Measurements from ENCODE around the gene KRTAP3-2. TPM values are rescaled to one million over a fixed set of nuclear protein-coding genes. Genes with fewer than 3 reads are reported as not detected.

KRTAP3-2 gene
- polyA plus RNA-seq, 3 donors, result not detected

DNA sequence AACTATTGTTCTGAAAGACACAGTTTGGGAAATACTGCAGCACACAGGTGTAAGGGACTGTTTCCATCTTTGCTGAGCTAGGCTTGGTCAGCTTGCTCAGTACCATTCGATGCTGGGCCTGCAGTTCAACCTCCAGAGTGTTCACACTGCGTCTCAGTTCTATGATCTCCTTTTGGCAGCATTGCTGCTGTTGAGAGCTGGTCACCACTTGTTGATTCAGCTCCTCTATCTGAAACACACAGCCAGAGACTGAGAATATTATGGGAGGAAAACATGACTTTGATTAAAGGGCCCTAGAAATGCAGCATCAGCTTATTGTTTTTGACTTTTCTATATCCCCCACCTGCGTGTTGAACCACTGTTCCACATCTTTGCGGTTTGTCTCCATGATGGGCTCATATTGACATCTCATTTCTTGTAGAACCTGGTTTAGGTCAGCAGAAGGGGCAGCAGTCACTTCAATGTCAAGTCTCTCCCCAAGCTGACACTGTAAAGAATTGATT lies 37.6 kb downstream of the KRTAP3-2 start:
- Mint-ChIP-seq H3K36me3 (no peaks in the 10 kb centered on the region), H3K27me3 (ENCODE audit: low read depth in 3 of 3) (peaks cover 3 to 13% (median 7%) of the 10 kb centered on the region in 3 donors), H3K9me3 (peaks cover 2 to 8% (median 4%) of the 10 kb centered on the region in 7 donors), H3K4me1 (peaks cover 3% of the 10 kb centered on the region), H3K27ac (no peak overlapping the region), H3K4me3 (no peak overlapping the region)
- WGBS (ENCODE audit: insufficient coverage), result 86% methylated on average over 3 of the region's 4 CpGs
- Histone ChIP-seq H4K20me1 (ENCODE audit: insufficient read depth, low read length) (no peaks in the 10 kb centered on the region), H3K4me2 (replicated peaks; ENCODE audit: extremely low read depth, low read length, poor library complexity, severe bottlenecking) (no peak overlapping the region), H2AFZ (ENCODE audit: insufficient read depth, low read depth, low read length, poor library complexity, severe bottlenecking) (no peak overlapping the region), H3K79me2 (ENCODE audit: insufficient read depth, low read length) (no peaks in the 10 kb centered on the region), H3K36me3 (replicated peaks in 1 of 2; ENCODE audit: control insufficient read depth in 1 of 2, insufficient read depth in 2 of 2, low read length in 2 of 2) (no peaks in the 10 kb centered on the region), H3K9ac (ENCODE audit: insufficient read depth, low read length, poor library complexity, severe bottlenecking) (no peak overlapping the region), H3K4me1 (ENCODE audit: control insufficient read depth in 1 of 2, insufficient read depth in 2 of 2, low read length in 2 of 2) (no peaks in the 10 kb centered on the region), H3K27ac (ENCODE audit: low read depth in 1 of 2, low read length in 2 of 2) (no peak overlapping the region), H3K27me3 (ENCODE audit: control insufficient read depth in 2 of 2, insufficient read depth in 2 of 2, low read length in 2 of 2) (no peaks in the 10 kb centered on the region), H3K9me3 (replicated peaks in 1 of 2; ENCODE audit: control insufficient read depth in 1 of 2, insufficient read depth in 1 of 2, low read length in 2 of 2) (peaks cover 4 to 5% of the 10 kb centered on the region in 2 donors), H3K4me3 (replicated peaks in 1 of 3; ENCODE audit: low read depth in 2 of 3, low read length in 3 of 3) (no peak overlapping the region)
- TF ChIP-seq CTCF (IDR thresholded peaks at IDR 0.05), result no peak
- intact Hi-C loops (cut with micrococcal nuclease), result no loop called here
- DNase-seq, result no peak

- no peak overlapping the region for H3K4me2 ChIP-seq (replicated peaks; ENCODE audit: extremely low read depth, low read length, poor library complexity, severe bottlenecking)
- H3K27ac Mint-ChIP-seq, result no peak overlapping the region
- TF ChIP-seq CTCF (IDR thresholded peaks at IDR 0.05), result no peak
- H2AFZ ChIP-seq (ENCODE audit: insufficient read depth, low read depth, low read length, poor library complexity, severe bottlenecking), result no peak overlapping the region
- H3K4me1 ChIP-seq (ENCODE audit: control insufficient read depth in 1 of 2, insufficient read depth in 2 of 2, low read length in 2 of 2), result no peaks in the 10 kb centered on the region
- H4K20me1 ChIP-seq (ENCODE audit: insufficient read depth, low read length), result no peaks in the 10 kb centered on the region
- H3K9me3 ChIP-seq (replicated peaks in 1 of 2; ENCODE audit: control insufficient read depth in 1 of 2, insufficient read depth in 1 of 2, low read length in 2 of 2), result peaks cover 4 to 5% of the 10 kb centered on the region in 2 donors
- WGBS (ENCODE audit: insufficient coverage), result no CpG with 5 or more reads among the region's 1 CpG
- no peaks in the 10 kb centered on the region for H3K36me3 ChIP-seq (replicated peaks in 1 of 2; ENCODE audit: control insufficient read depth in 1 of 2, insufficient read depth in 2 of 2, low read length in 2 of 2)
- H3K27ac ChIP-seq (ENCODE audit: low read depth in 1 of 2, low read length in 2 of 2), result no peak overlapping the region
- no peak for DNase-seq
- peaks cover 7% of the 10 kb centered on the region for H3K4me1 Mint-ChIP-seq
- intact Hi-C loops (cut with micrococcal nuclease), result no loop called here
- no peaks in the 10 kb centered on the region for H3K36me3 Mint-ChIP-seq
- H3K4me3 Mint-ChIP-seq, result no peak overlapping the region
- H3K4me3 ChIP-seq (replicated peaks in 1 of 3; ENCODE audit: low read depth in 2 of 3, low read length in 3 of 3), result no peak overlapping the region
- H3K27me3 Mint-ChIP-seq (ENCODE audit: low read depth in 3 of 3), result peaks cover 2 to 13% (median 7%) of the 10 kb centered on the region in 3 donors
- no peaks in the 10 kb centered on the region for H3K79me2 ChIP-seq (ENCODE audit: insufficient read depth, low read length)
- no peak overlapping the region for H3K9ac ChIP-seq (ENCODE audit: insufficient read depth, low read length, poor library complexity, severe bottlenecking)
- H3K9me3 Mint-ChIP-seq, result peaks cover 2 to 8% (median 4%) of the 10 kb centered on the region in 7 donors
- no peaks in the 10 kb centered on the region for H3K27me3 ChIP-seq (ENCODE audit: control insufficient read depth in 2 of 2, insufficient read depth in 2 of 2, low read length in 2 of 2)
These were observed 38.1 kb downstream of the KRTAP3-2 start for GRCh38 chr17:40961591-40961990.
